ENCODE measurements around the gene BMF. TPM values are rescaled to one million over a fixed set of nuclear protein-coding genes. Genes with fewer than 3 reads are reported as not detected.

Gene BMF
- total RNA-seq, 1 experiment from 2014 or later = 11.5 TPM

DNA sequence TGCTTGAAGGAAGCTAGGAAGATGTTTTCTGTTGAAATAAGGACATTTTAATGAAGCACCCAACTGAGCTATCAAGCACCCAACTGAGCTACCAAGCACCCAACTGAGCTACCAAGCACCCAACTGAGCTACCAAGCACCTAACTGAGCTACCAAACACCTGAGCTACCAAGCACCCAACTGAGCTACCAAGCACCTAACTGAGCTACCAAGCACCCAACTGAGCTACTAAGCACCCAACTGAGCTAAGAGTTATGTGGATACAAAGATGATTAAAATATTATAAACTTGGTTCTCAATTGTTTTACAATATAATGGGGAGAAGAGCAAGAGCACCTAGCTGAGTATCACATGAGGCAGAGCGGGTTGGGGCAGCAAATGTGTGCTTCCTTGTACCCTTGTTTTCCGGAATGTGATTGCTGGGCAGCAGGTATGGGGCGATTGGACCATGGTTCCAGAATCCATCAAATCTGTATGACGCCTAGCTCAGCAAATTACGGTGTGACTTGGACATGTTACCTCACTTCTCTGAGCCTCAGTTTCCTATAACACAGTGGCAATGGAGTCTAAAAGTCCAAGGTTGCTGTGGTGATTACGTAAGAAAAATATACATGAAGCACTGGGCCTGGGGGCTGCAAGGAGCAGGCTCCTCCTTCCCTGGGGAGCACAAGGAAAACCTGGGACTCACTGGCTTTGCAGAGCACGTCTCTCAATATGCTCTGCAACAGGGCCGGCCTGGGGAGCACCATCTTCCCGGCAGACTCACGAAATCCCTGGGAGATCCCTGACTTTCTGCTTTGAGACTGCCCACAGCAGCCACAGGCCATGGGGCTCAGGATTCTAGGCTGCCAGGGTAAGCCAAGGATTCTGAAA is 11.3 kb downstream of the BMF start:
- Mint-ChIP-seq H3K27ac (ENCODE audit: unreplicated experiment) (no peak overlapping the region), H3K4me1 (ENCODE audit: low read depth, unreplicated experiment) (peaks cover 15% of the 10 kb centered on the region), H3K27me3 (ENCODE audit: unreplicated experiment) (no peaks in the 10 kb centered on the region), H3K36me3 (ENCODE audit: insufficient read depth, unreplicated experiment) (peaks cover 6% of the 10 kb centered on the region), H3K4me3 (ENCODE audit: low read depth, unreplicated experiment) (no peak overlapping the region), H3K9me3 (ENCODE audit: low read depth, unreplicated experiment) (no peaks in the 10 kb centered on the region)
- intact Hi-C loops (cut with micrococcal nuclease; ENCODE audit: unreplicated experiment) = no loop called here
- no peak for DNase-seq
- CTCF ChIA-PET = interaction anchor here (0.8 to 1.3 kb wide), 3 partner anchors 10 to 49 kb away, joined by 3 to 4 read pairs (median 3); no protein-coding TSS in a partner anchor
- no TSS peak for BruUV-seq (replicated peaks)
- TF ChIP-seq, protein P1, sequence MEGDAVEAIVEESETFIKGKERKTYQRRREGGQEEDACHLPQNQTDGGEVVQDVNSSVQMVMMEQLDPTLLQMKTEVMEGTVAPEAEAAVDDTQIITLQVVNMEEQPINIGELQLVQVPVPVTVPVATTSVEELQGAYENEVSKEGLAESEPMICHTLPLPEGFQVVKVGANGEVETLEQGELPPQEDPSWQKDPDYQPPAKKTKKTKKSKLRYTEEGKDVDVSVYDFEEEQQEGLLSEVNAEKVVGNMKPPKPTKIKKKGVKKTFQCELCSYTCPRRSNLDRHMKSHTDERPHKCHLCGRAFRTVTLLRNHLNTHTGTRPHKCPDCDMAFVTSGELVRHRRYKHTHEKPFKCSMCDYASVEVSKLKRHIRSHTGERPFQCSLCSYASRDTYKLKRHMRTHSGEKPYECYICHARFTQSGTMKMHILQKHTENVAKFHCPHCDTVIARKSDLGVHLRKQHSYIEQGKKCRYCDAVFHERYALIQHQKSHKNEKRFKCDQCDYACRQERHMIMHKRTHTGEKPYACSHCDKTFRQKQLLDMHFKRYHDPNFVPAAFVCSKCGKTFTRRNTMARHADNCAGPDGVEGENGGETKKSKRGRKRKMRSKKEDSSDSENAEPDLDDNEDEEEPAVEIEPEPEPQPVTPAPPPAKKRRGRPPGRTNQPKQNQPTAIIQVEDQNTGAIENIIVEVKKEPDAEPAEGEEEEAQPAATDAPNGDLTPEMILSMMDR (IDR thresholded peaks at IDR 0.05; ENCODE audit: unreplicated experiment) = no peak

DNA sequence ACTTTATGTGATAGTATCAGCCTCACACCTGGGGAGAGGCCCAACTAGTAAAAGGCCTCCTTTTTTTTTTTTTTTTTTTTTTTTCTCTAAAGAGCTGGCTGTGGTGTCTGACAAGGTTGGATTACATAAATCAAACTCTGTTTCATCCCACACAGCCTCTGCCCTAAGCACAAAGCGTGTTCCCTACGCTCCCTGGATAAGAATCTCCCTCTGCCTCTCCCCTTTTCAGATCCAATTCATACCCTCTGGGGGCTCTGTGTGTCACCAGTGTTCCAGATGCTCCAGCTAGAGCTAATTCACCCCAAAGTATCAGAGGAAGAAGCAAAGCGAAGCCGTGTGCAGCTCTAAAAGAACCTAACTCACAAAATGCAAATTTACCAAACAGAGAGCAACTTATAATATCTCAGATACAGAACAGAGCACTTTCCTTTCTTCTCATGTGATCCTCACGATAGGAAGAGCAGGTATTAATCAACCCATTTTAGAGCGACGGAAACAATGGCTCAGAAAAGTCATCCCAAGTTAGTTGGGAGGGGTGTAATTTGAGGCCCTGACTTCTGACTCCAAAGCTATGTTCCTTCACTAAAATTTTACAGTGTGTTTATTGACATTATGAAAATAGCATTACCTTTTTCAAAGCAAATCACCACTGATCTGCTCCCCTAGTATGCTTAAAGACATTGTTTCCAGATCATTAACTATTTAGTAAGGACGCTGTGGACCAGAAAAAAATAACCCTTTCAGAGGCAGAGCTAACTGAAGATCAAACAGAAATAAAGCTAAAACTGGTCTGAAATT is 12.4 kb downstream of the BMF start:
- Mint-ChIP-seq H3K36me3 (ENCODE audit: insufficient read depth, unreplicated experiment) (peaks cover 5% of the 10 kb centered on the region), H3K9me3 (ENCODE audit: low read depth, unreplicated experiment) (no peaks in the 10 kb centered on the region)
- CTCF ChIA-PET = interaction anchor here (0.6 to 1.3 kb wide), 2 partner anchors 8 to 48 kb away, joined by 3 read pairs; no protein-coding TSS in a partner anchor

DNA sequence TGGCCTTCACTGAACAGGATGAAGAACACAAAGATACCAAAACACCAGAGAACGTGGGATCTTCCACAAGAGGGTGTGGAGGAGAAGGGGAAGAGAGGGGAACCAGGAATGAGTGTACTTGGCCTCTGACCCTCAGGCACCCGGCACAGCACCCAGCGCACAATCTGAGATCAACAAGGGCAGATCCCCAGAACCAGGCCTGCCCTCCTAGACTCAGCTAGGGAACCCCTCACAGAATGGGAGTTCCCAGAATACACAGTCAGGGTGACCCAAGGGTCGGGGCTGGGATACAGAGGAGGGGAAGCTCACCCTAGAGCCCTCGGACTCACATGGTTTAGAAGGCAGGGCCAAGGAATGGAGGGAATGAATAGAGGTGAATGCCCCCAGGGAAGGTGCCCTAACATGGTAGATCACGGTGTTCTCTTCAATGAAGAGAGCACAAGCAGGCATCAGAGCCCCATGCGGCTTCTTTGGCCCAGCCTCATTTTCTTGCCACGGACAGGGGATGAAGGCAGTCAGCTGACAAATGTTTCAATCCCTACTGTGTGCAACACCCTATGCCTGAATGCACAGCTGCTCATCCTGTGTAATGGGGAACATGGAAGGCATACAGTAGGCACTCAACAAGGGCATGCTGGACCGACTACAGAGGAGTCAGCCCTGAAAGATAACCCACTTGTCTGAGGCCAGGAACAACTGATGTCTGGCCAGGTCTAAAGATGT is 13.1 kb downstream of the BMF start:
- H3K4me1 Mint-ChIP-seq (ENCODE audit: low read depth, unreplicated experiment) = no peaks in the 10 kb centered on the region
- H3K4me3 Mint-ChIP-seq (ENCODE audit: low read depth, unreplicated experiment) = no peak overlapping the region
- intact Hi-C loops (cut with micrococcal nuclease; ENCODE audit: unreplicated experiment) = no loop called here
- H3K27me3 Mint-ChIP-seq (ENCODE audit: unreplicated experiment) = no peaks in the 10 kb centered on the region
- TF ChIP-seq, protein P1 (IDR thresholded peaks at IDR 0.05; ENCODE audit: unreplicated experiment) = no peak
- BruUV-seq (replicated peaks) = no TSS peak
- no peaks in the 10 kb centered on the region for H3K9me3 Mint-ChIP-seq (ENCODE audit: low read depth, unreplicated experiment)
- CTCF ChIA-PET = no interaction called here
- H3K27ac Mint-ChIP-seq (ENCODE audit: unreplicated experiment) = peak overlapping the region; percentile 30
- no peaks in the 10 kb centered on the region for H3K36me3 Mint-ChIP-seq (ENCODE audit: insufficient read depth, unreplicated experiment)
- no peak for DNase-seq

More for the DNA sequence above, 12.4 kb downstream of the BMF start:
- H3K4me1 Mint-ChIP-seq (ENCODE audit: low read depth, unreplicated experiment) = peaks cover 7% of the 10 kb centered on the region
- no peak overlapping the region for H3K27ac Mint-ChIP-seq (ENCODE audit: unreplicated experiment)
- intact Hi-C loops (cut with micrococcal nuclease; ENCODE audit: unreplicated experiment) = no loop called here
- no peak for DNase-seq
- H3K4me3 Mint-ChIP-seq (ENCODE audit: low read depth, unreplicated experiment) = no peak overlapping the region
- no TSS peak for BruUV-seq (replicated peaks)
- H3K27me3 Mint-ChIP-seq (ENCODE audit: unreplicated experiment) = no peaks in the 10 kb centered on the region
- TF ChIP-seq, protein P1 (IDR thresholded peaks at IDR 0.05; ENCODE audit: unreplicated experiment) = no peak

DNA sequence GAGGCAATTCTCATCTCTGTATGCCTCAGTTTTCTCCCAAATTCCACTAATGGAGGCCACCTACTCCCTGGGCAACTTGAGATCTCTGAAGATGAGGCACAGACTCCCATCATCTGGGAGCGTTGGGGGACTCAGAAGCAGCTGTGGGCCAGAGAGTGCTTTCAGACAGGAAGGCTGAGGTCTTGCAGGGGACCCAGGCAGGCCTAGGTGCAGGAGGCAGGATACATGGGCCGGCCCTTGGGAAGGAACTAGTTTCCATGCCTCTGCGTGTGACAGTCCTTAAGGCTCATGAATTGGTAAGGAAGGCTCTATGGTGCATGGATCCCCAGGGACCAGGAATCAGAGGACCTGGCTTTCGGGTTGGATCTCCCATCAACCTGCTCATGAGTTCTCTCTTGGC is 14.5 kb downstream of the BMF start:
- intact Hi-C loops (cut with micrococcal nuclease; ENCODE audit: unreplicated experiment) = no loop called here
- no peaks in the 10 kb centered on the region for H3K4me1 Mint-ChIP-seq (ENCODE audit: low read depth, unreplicated experiment)
- H3K4me3 Mint-ChIP-seq (ENCODE audit: low read depth, unreplicated experiment) = no peak overlapping the region
- no peak overlapping the region for H3K27ac Mint-ChIP-seq (ENCODE audit: unreplicated experiment)
- no peaks in the 10 kb centered on the region for H3K9me3 Mint-ChIP-seq (ENCODE audit: low read depth, unreplicated experiment)
- TF ChIP-seq, protein P1 (IDR thresholded peaks at IDR 0.05; ENCODE audit: unreplicated experiment) = no peak
- no peak for DNase-seq
- H3K27me3 Mint-ChIP-seq (ENCODE audit: unreplicated experiment) = no peaks in the 10 kb centered on the region
- no peaks in the 10 kb centered on the region for H3K36me3 Mint-ChIP-seq (ENCODE audit: insufficient read depth, unreplicated experiment)
- CTCF ChIA-PET = no interaction called here
- BruUV-seq (replicated peaks) = no TSS peak

Measured in Calu3 (cell line).